Keratinocyte (primary cell): ENCODE data around the gene INKA2.

Experiments used
- EZH2 ChIP-seq: IDR thresholded peaks from one replicate; pipeline ENCODE4 v1.6.1; 2012; ENCODE audit warnings: inconsistent platforms, mild to moderate bottlenecking, low read length, moderate library complexity
- TF ChIP-seq, protein P1 (sequence below), 3 experiments: IDR thresholded peaks in 1 of 3; conservative IDR thresholded peaks in 1 of 3; optimal IDR thresholded peaks in 1 of 3; 2 replicates in 2 of 3; 3 replicates in 1 of 3; pipeline versions ENCODE3 to v1.5.1; 2011; ENCODE audit warnings: low read length in 3 of 3, mild to moderate bottlenecking in 3 of 3, moderate library complexity in 2 of 3, control low read depth in 1 of 3, inconsistent platforms in 1 of 3; ENCODE audit not compliant: insufficient read depth in 2 of 3; ENCODE audit errors: extremely low read depth in 1 of 3

- TF ChIP-seq, protein P1, sequence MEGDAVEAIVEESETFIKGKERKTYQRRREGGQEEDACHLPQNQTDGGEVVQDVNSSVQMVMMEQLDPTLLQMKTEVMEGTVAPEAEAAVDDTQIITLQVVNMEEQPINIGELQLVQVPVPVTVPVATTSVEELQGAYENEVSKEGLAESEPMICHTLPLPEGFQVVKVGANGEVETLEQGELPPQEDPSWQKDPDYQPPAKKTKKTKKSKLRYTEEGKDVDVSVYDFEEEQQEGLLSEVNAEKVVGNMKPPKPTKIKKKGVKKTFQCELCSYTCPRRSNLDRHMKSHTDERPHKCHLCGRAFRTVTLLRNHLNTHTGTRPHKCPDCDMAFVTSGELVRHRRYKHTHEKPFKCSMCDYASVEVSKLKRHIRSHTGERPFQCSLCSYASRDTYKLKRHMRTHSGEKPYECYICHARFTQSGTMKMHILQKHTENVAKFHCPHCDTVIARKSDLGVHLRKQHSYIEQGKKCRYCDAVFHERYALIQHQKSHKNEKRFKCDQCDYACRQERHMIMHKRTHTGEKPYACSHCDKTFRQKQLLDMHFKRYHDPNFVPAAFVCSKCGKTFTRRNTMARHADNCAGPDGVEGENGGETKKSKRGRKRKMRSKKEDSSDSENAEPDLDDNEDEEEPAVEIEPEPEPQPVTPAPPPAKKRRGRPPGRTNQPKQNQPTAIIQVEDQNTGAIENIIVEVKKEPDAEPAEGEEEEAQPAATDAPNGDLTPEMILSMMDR (optimal IDR thresholded peaks at IDR 0.05 in 1 of 3, IDR thresholded peaks at IDR 0.05 in 1 of 3, conservative IDR thresholded peaks at IDR 0.05 in 1 of 3; ENCODE audit: extremely low read depth in 1 of 3, insufficient read depth in 2 of 3, low read length in 3 of 3): no peak
- TF ChIP-seq EZH2: no peak
Measured at GRCh38 chr1:111770916-111771315, 31.7 kb upstream of the INKA2 start.
